B cell (primary cell): Measurements from ENCODE around the gene MMP3.

Experiments used
- CTCF ChIP-seq: fragments of 200-600 bp; IDR thresholded peaks from one replicate; pipeline ENCODE4 v1.8.0; 2022; ENCODE audit warnings: antibody characterized with exemption, mild to moderate bottlenecking
- EZH2 ChIP-seq: IDR thresholded peaks from 2 replicates; pipeline ENCODE4 v1.6.1; 2012; ENCODE audit warnings: borderline replicate concordance, low read depth, mild to moderate bottlenecking, moderate library complexity, low read length; ENCODE audit not compliant: insufficient read depth, poor library complexity, severe bottlenecking

DNA sequence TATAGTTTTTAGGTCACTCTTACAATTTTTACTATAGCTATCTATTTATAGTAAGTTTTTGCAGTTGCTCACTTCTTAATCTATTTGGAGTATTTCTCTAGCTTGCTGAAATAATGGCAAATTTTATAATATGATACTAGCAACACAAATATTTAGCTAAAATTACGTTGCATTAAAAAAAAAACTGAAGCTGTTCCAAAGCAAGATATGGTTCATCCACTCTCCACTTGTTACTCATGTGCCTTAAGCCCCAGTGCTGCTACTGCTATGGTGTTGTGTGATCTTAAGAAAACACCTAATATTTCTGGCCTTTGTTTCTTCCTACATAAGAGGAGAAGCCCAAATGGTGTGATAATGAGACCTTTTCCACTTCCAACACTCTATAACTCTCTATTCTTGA is 479 bp downstream of the MMP3 start:
- TF ChIP-seq CTCF (no peak), EZH2 (no peak)
